GM21717 (cell line): ENCODE results near the gene GCN1.

ENCODE experiments used
- ATAC-seq: cut with Tn5 transposase; IDR thresholded peaks from one replicate; pipeline ENCODE4 v1.9.1; 2021; ENCODE audit warnings: mild to moderate bottlenecking, moderate library complexity; ENCODE audit not compliant: unreplicated experiment

The GCN1 gene

GRCh38 chr12:120078868-120079267 lies 115.6 kb downstream of the GCN1 start:
- ATAC-seq: no peak

DNA sequence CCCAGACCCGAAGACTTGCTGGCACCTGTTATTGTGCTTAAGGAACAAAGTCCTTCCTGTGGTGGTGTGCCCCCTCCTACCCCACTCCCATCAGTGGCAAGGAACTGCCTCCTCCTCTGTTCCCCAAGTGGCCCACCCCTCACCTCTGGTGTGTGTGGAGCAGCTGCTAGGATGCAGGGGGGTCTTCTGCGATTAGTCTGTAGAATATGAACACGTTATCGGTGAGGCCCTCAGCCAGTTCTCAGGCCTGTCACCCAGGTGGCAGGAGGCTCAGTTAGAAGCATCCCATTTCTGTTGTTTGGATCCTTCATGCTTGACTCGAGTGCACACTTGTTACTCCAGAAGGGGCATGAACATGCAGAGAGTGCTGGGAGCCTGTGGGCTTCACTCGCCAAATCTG lies 117.3 kb downstream of the GCN1 start:
- ATAC-seq: no peak
